ENCODE measurements around the gene AKNA.

Gene AKNA

GRCh38 chr9:114389612-114390368 lies 2.0 kb upstream of the AKNA start:
- Histone ChIP-seq H3F3A (ENCODE audit: insufficient read depth, low read length) (peaks cover 36% of the 10 kb centered on the region), H4K20me1 (ENCODE audit: insufficient read depth, low read length) (no peaks in the 10 kb centered on the region), H3K9ac (ENCODE audit: low read length) (no peak overlapping the region), H2AFZ (ENCODE audit: low read length) (no peak overlapping the region), H3K79me2 (ENCODE audit: low read length) (peaks cover 89% of the 10 kb centered on the region), H3K4me2 (ENCODE audit: low read depth, low read length) (no peak overlapping the region), H3K9me3 (replicated peaks; ENCODE audit: insufficient read depth, low read length) (no peaks in the 10 kb centered on the region), H3K36me3 (replicated peaks; ENCODE audit: insufficient read depth, low read length) (no peaks in the 10 kb centered on the region), H3K27me3 (replicated peaks; ENCODE audit: insufficient read depth, low read length) (no peaks in the 10 kb centered on the region), H3K9me2 (replicated peaks; ENCODE audit: insufficient read depth, low read length) (no peaks in the 10 kb centered on the region), H3K27ac (ENCODE audit: low read length) (no peak overlapping the region; the same call in 1 of the 2 replicates), H3K4me3 (ENCODE audit: low read length) (no peak overlapping the region), H3K4me1 (ENCODE audit: low read length) (peaks cover 30% of the 10 kb centered on the region)
- DNase-seq, result no peak
- TF ChIP-seq CTCF (IDR thresholded peaks at IDR 0.05; ENCODE audit: low read length) (no peak), EZH2phosphoT487 (IDR thresholded peaks at IDR 0.05; ENCODE audit: low read length) (no peak), EZH2 (optimal IDR thresholded peaks at IDR 0.05; ENCODE audit: low read depth, low read length) (no peak)

- Histone ChIP-seq H3K36me3 (replicated peaks; ENCODE audit: insufficient read depth, low read length) (no peaks in the 10 kb centered on the region), H3K79me2 (ENCODE audit: low read length) (peaks cover 89% of the 10 kb centered on the region), H3K9ac (ENCODE audit: low read length) (peak overlapping the region; percentile 99), H3F3A (ENCODE audit: insufficient read depth, low read length) (peaks cover 37% of the 10 kb centered on the region), H3K27me3 (replicated peaks; ENCODE audit: insufficient read depth, low read length) (no peaks in the 10 kb centered on the region), H2AFZ (ENCODE audit: low read length) (no peak overlapping the region), H3K4me3 (ENCODE audit: low read length) (peak overlapping the region; percentile 88), H3K4me1 (ENCODE audit: low read length) (peaks cover 39% of the 10 kb centered on the region), H3K9me2 (replicated peaks; ENCODE audit: insufficient read depth, low read length) (no peaks in the 10 kb centered on the region), H4K20me1 (ENCODE audit: insufficient read depth, low read length) (no peaks in the 10 kb centered on the region), H3K27ac (ENCODE audit: low read length) (peak overlapping the region; percentile 96), H3K4me2 (ENCODE audit: low read depth, low read length) (peak overlapping the region; percentile 85), H3K9me3 (replicated peaks; ENCODE audit: insufficient read depth, low read length) (no peaks in the 10 kb centered on the region)
- no peak for DNase-seq
- TF ChIP-seq EZH2 (optimal IDR thresholded peaks at IDR 0.05; ENCODE audit: low read depth, low read length) (no peak), CTCF (IDR thresholded peaks at IDR 0.05; ENCODE audit: low read length) (no peak), EZH2phosphoT487 (IDR thresholded peaks at IDR 0.05; ENCODE audit: low read length) (no peak)
Observed at GRCh38 chr9:114388764-114389375, 1.1 kb upstream of the AKNA start.

- H4K20me1 ChIP-seq (ENCODE audit: insufficient read depth, low read length), result no peaks in the 10 kb centered on the region
- TF ChIP-seq EZH2 (optimal IDR thresholded peaks at IDR 0.05; ENCODE audit: low read depth, low read length), result no peak
- TF ChIP-seq EZH2phosphoT487 (IDR thresholded peaks at IDR 0.05; ENCODE audit: low read length), result no peak
- no peak for TF ChIP-seq CTCF (IDR thresholded peaks at IDR 0.05; ENCODE audit: low read length)
- H3K79me2 ChIP-seq (ENCODE audit: low read length), result peaks cover 89% of the 10 kb centered on the region
- no peaks in the 10 kb centered on the region for H3K9me3 ChIP-seq (replicated peaks; ENCODE audit: insufficient read depth, low read length)
- peak overlapping the region; percentile 85 for H3K4me2 ChIP-seq (ENCODE audit: low read depth, low read length)
- peaks cover 45% of the 10 kb centered on the region for H3K4me1 ChIP-seq (ENCODE audit: low read length)
- no peak overlapping the region for H2AFZ ChIP-seq (ENCODE audit: low read length)
- H3K27ac ChIP-seq (ENCODE audit: low read length), result peak overlapping the region; percentile 96
- H3K4me3 ChIP-seq (ENCODE audit: low read length), result peak overlapping the region; percentile 88
- no peaks in the 10 kb centered on the region for H3K9me2 ChIP-seq (replicated peaks; ENCODE audit: insufficient read depth, low read length)
- H3F3A ChIP-seq (ENCODE audit: insufficient read depth, low read length), result peaks cover 37% of the 10 kb centered on the region
- H3K27me3 ChIP-seq (replicated peaks; ENCODE audit: insufficient read depth, low read length), result no peaks in the 10 kb centered on the region
- H3K9ac ChIP-seq (ENCODE audit: low read length), result peak overlapping the region; percentile 99
- no peaks in the 10 kb centered on the region for H3K36me3 ChIP-seq (replicated peaks; ENCODE audit: insufficient read depth, low read length)
- DNase-seq, result no peak
Observed at GRCh38 chr9:114388357-114388682, 538 bp upstream of the AKNA start.
